NT2/D1 (cell line): Measurements from ENCODE around the gene DRC7.

ENCODE experiments used
- SUZ12 ChIP-seq: IDR thresholded peaks from 2 replicates; pipeline ENCODE4 v1.6.1; 2011; ENCODE audit not compliant: insufficient read length, insufficient read depth; ENCODE audit errors: extremely low read depth
- YY1 ChIP-seq: IDR thresholded peaks from 2 replicates; pipeline ENCODE4 v1.6.1; 2011; ENCODE audit not compliant: insufficient read length, insufficient read depth
- ZNF274 ChIP-seq: IDR thresholded peaks from 2 replicates; pipeline ENCODE4 v1.6.1; 2011; ENCODE audit warnings: mild to moderate bottlenecking, low read depth, low read length

GRCh38 chr16:57757326-57757786 is 62.8 kb downstream of the DRC7 start:
- TF ChIP-seq SUZ12 (no peak), ZNF274 (no peak), YY1 (no peak)
